ENCODE data around the gene IGF1R. TPM values are rescaled to one million over a fixed set of nuclear protein-coding genes. Genes with fewer than 3 reads are reported as not detected.

IGF1R gene
- total and polyA plus RNA-seq, 2 of the 13 experiments (the other 11 are each of a cell fraction or from before 2014, with no cell fraction given): 15.9 to 18.4 TPM

GRCh38 chr15:98650417-98651035 lies 2.2 kb downstream of the IGF1R start (continued):
- TF ChIP-seq, protein P1, sequence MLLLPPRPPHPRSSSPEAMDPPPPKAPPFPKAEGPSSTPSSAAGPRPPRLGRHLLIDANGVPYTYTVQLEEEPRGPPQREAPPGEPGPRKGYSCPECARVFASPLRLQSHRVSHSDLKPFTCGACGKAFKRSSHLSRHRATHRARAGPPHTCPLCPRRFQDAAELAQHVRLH (CRISPR knock-in tag; IDR thresholded peaks at IDR 0.05; ENCODE audit: borderline replicate concordance, low read depth): no peak
- TF ChIP-seq FOXP1 (IDR thresholded peaks at IDR 0.05) (no peak), FOXP1 (CRISPR knock-in tag; IDR thresholded peaks at IDR 0.05) (peak; percentile 36; the same call in 1 of the 2 replicates), ZFAT (CRISPR knock-in tag; conservative IDR thresholded peaks at IDR 0.05) (no peak), ETV5 (CRISPR knock-in tag; IDR thresholded peaks at IDR 0.05; ENCODE audit: borderline replicate concordance) (no peak), ZNF75D (CRISPR knock-in tag; IDR thresholded peaks at IDR 0.05; ENCODE audit: borderline replicate concordance) (no peak), ERF (CRISPR knock-in tag; IDR thresholded peaks at IDR 0.05) (0 out of 2 replicates have a peak, but pooled peaks have one; percentile 18), ZFY (CRISPR knock-in tag; IDR thresholded peaks at IDR 0.05) (peak; percentile 44; the same call in 1 of the 2 replicates), SMAD1 (CRISPR knock-in tag; IDR thresholded peaks at IDR 0.05; ENCODE audit: borderline replicate concordance, low read depth) (no peak), AKAP8 (CRISPR knock-in tag; IDR thresholded peaks at IDR 0.05) (no peak), NFKBIZ (CRISPR knock-in tag; IDR thresholded peaks at IDR 0.05) (peak; percentile 33; the same call in 1 of the 2 replicates), TAF15 (IDR thresholded peaks at IDR 0.05; ENCODE audit: low read depth, low read length, poor library complexity, severe bottlenecking) (no peak), FOXK2 (IDR thresholded peaks at IDR 0.05) (no peak), ZNF552 (CRISPR knock-in tag; IDR thresholded peaks at IDR 0.05; ENCODE audit: borderline replicate concordance) (no peak), SMARCC2 (IDR thresholded peaks at IDR 0.05) (no peak), ZNF24 (IDR thresholded peaks at IDR 0.05) (no peak), RBAK (CRISPR knock-in tag; IDR thresholded peaks at IDR 0.05) (no peak), SP2 (CRISPR knock-in tag; IDR thresholded peaks at IDR 0.05) (no peak), TEAD3 (CRISPR knock-in tag; optimal IDR thresholded peaks at IDR 0.05; ENCODE audit: borderline replicate concordance) (peak; percentile 26), ATRX (CRISPR knock-in tag; IDR thresholded peaks at IDR 0.05; ENCODE audit: borderline replicate concordance) (no peak), DNMT1 (CRISPR knock-in tag; IDR thresholded peaks at IDR 0.05) (0 out of 2 replicates have a peak, but pooled peaks have one; percentile 38), SRSF4 (IDR thresholded peaks at IDR 0.05; ENCODE audit: low read depth, low read length, poor library complexity, severe bottlenecking) (no peak), FOXA1 (IDR thresholded peaks at IDR 0.05) (no peak), FOXA1 (CRISPR knock-in tag; IDR thresholded peaks at IDR 0.05) (no peak), GTF2F1 (IDR thresholded peaks at IDR 0.05; ENCODE audit: low read length) (no peak), SNAI1 (CRISPR knock-in tag; IDR thresholded peaks at IDR 0.05; ENCODE audit: borderline replicate concordance) (peak; percentile 81), ZNF678 (CRISPR knock-in tag; IDR thresholded peaks at IDR 0.05) (no peak)
- TF ChIP-seq, protein P2, sequence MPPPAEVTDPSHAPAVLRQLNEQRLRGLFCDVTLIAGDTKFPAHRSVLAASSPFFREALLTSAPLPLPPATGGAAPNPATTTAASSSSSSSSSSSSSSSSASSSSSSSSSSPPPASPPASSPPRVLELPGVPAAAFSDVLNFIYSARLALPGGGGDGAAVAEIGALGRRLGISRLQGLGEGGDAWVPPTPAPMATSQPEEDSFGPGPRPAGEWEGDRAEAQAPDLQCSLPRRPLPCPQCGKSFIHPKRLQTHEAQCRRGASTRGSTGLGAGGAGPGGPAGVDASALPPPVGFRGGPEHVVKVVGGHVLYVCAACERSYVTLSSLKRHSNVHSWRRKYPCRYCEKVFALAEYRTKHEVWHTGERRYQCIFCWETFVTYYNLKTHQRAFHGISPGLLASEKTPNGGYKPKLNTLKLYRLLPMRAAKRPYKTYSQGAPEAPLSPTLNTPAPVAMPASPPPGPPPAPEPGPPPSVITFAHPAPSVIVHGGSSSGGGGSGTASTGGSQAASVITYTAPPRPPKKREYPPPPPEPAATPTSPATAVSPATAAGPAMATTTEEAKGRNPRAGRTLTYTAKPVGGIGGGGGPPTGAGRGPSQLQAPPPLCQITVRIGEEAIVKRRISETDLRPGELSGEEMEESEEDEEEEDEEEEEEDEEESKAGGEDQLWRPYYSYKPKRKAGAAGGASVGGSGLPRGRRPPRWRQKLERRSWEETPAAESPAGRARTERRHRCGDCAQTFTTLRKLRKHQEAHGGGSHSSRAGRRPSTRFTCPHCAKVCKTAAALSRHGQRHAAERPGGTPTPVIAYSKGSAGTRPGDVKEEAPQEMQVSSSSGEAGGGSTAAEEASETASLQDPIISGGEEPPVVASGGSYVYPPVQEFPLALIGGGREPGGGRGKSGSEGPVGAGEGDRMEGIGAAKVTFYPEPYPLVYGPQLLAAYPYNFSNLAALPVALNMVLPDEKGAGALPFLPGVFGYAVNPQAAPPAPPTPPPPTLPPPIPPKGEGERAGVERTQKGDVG (CRISPR knock-in tag; IDR thresholded peaks at IDR 0.05; ENCODE audit: borderline replicate concordance): no peak
